NCI-H2029 (cell line): ENCODE results near the gene ANKFN1.
"Not testable (repeated sequence)": the region's sequence is repeated elsewhere in the genome, so short reads cannot be mapped to it uniquely, and the experiment has no call there.

ENCODE experiments used
- DNase-seq: peaks from one replicate; lab custom pipeline; 2025; lab: John Stamatoyannopoulos, UW

ANKFN1 gene

GRCh38 chr17:56184650-56185049 lies 31.4 kb downstream of the ANKFN1 start:
- no peak for DNase-seq

- DNase-seq, result no peak
Observed at GRCh38 chr17:56185491-56186221, 32.4 kb downstream of the ANKFN1 start.

GRCh38 chr17:56186222-56186786 lies 33.0 kb downstream of the ANKFN1 start:
- DNase-seq, result no peak

GRCh38 chr17:56203430-56203829 lies 50.2 kb downstream of the ANKFN1 start:
- DNase-seq, result peak; percentile 4

- no peak for DNase-seq
Observed at GRCh38 chr17:56206351-56206750, 53.1 kb downstream of the ANKFN1 start.

GRCh38 chr17:56213031-56213430 lies 59.8 kb downstream of the ANKFN1 start:
- no peak for DNase-seq

GRCh38 chr17:56217921-56218320 lies 64.6 kb downstream of the ANKFN1 start:
- DNase-seq, result no peak

- DNase-seq, result no peak
Observed at GRCh38 chr17:56222255-56222654, 69.0 kb downstream of the ANKFN1 start.

- no peak for DNase-seq
Observed at GRCh38 chr17:56230660-56231059, 77.4 kb downstream of the ANKFN1 start.

- no peak for DNase-seq
Observed at GRCh38 chr17:56231252-56231651, 78.0 kb downstream of the ANKFN1 start.

- DNase-seq, result no peak
Observed at GRCh38 chr17:56231693-56232092, 78.4 kb downstream of the ANKFN1 start.

- DNase-seq, result no peak
Observed at GRCh38 chr17:56244268-56244890, 91.1 kb downstream of the ANKFN1 start.

GRCh38 chr17:56247816-56248215 lies 94.5 kb downstream of the ANKFN1 start:
- DNase-seq, result no peak

GRCh38 chr17:56257075-56257474 lies 103.8 kb downstream of the ANKFN1 start:
- no peak for DNase-seq

GRCh38 chr17:56260376-56261002 lies 107.2 kb downstream of the ANKFN1 start:
- no peak for DNase-seq

- DNase-seq, result peak; percentile 46
Observed at GRCh38 chr17:56262803-56263202, 109.5 kb downstream of the ANKFN1 start.

- DNase-seq, result no peak
Observed at GRCh38 chr17:56269556-56270389, 116.5 kb downstream of the ANKFN1 start.

- DNase-seq, result peak; percentile 1
Observed at GRCh38 chr17:56274491-56274890, 121.2 kb downstream of the ANKFN1 start.

GRCh38 chr17:56284482-56284881 lies 131.2 kb downstream of the ANKFN1 start:
- no peak for DNase-seq

GRCh38 chr17:56288786-56289185 lies 135.5 kb downstream of the ANKFN1 start:
- not testable (repeated sequence) for DNase-seq

GRCh38 chr17:56289321-56289720 lies 136.0 kb downstream of the ANKFN1 start:
- no peak for DNase-seq
